Epithelial cell of esophagus (primary cell): ENCODE measurements around the gene DNAJB4.
A peak's percentile ranks its signal among the peaks of the same experiment; 100 is the strongest.

Experiments
- DNase-seq: peaks from one replicate; pipeline ENCODE4 v3.0.0; 2010; ENCODE audit warnings: low read depth
- H3K4me3 ChIP-seq: 2 replicates; pipeline ENCODE4 v1.5.1; 2011; ENCODE audit warnings: mild to moderate bottlenecking, low read length, control low read depth
- TF ChIP-seq, protein P1 (sequence below): IDR thresholded peaks from 2 replicates; pipeline ENCODE4 v1.5.1; 2011; ENCODE audit warnings: low read depth, mild to moderate bottlenecking, low read length, control low read depth, inconsistent platforms; ENCODE audit not compliant: insufficient read depth; ENCODE audit errors: missing control alignments

The DNAJB4 gene

DNA sequence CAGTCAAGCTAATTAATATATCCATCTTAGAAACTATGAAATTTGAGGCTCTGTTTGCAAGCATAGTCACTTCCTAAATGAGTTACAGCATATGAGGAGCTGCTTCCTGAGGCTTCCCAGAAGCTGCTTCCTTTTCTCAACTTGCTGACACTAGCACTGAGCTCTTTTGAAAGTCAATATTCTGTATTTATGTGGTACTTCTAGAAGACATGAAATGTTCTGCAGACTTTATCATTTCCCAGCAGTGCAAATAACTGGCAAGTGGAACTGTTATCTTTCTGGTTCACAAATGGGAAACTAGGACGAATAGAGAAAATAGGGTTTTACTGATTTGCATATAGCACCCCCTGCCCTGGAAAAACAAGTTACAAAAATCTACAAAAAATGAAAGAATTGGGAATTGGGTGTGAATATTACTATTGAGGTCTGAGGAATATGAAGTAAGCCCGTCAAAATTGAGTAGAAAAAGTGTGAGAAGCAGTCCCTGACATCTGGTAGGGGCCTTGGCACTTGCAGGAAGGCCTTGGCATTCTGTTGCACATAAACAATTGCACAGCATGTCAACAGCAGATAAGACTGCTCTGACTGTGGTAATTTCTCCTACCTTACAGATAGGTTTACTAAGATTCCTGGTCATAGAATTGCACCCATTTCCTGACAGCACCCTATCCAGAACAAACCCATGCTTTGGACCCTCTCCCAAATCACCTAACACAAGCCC, 48.1 kb downstream of the DNAJB4 start:
- TF ChIP-seq, protein P1, sequence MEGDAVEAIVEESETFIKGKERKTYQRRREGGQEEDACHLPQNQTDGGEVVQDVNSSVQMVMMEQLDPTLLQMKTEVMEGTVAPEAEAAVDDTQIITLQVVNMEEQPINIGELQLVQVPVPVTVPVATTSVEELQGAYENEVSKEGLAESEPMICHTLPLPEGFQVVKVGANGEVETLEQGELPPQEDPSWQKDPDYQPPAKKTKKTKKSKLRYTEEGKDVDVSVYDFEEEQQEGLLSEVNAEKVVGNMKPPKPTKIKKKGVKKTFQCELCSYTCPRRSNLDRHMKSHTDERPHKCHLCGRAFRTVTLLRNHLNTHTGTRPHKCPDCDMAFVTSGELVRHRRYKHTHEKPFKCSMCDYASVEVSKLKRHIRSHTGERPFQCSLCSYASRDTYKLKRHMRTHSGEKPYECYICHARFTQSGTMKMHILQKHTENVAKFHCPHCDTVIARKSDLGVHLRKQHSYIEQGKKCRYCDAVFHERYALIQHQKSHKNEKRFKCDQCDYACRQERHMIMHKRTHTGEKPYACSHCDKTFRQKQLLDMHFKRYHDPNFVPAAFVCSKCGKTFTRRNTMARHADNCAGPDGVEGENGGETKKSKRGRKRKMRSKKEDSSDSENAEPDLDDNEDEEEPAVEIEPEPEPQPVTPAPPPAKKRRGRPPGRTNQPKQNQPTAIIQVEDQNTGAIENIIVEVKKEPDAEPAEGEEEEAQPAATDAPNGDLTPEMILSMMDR: no peak
- H3K4me3 ChIP-seq: no peak overlapping the region
- DNase-seq: no peak

DNA sequence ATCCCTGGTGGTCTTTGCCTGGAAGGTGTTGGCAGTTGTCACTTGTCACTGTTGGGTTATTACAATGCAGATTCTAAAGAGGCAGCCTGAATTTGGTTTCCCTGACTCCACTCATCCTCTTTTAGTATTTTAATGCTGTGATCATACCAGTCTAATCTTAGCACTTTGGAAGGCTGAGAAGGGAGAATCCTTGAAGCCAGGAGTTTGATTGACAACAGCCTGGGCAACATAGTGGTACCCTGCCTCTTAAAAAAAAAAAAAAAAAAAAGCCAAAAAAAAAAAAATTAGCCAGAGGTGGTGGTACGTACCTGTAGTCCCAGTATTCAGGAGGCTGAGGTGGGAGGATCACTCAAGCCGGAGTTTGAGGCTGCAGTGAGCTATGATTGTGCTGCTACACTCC, 48.8 kb downstream of the DNAJB4 start:
- DNase-seq: no peak
- H3K4me3 ChIP-seq: no peak overlapping the region
- TF ChIP-seq, protein P1: no peak

DNA sequence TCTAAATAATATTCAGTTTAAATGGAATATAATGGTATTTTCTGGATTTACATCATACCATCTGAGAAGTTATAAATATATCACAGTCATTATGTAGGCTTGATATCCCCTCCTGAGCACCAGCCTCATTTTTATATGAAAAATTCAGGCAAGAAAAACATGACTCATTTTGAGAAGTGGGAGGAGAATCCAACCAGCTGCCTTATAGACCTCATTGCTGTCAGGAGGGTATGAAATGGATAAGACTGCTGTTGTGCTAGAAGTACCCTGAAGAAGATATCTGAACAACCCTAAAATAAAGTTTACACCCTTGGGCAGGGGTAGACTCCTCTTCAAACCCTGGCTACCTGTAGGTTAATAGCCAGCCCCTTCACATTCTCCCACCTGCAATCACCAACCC, 49.8 kb downstream of the DNAJB4 start:
- TF ChIP-seq, protein P1: no peak
- DNase-seq: no peak
- H3K4me3 ChIP-seq: no peak overlapping the region

DNA sequence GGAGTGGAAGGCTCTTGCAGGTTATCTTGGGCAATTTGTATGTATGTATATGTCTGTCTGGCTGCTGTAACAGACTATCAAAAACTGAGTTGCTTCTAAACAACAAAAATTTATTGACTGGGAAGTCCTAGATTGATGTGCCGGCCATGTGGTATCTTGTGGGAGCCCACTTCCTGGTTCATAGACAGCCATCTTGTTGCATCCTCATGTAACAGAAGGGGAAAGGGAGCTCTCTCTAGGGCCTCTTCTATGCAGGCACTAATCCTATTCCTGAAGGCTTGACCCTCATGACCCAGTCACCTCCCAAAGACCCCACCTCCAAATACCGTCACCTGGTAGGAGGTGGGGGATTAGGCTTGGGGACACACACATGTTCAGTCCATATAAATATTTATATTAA, 50.2 kb downstream of the DNAJB4 start:
- H3K4me3 ChIP-seq: no peak overlapping the region
- no peak for DNase-seq
- TF ChIP-seq, protein P1: no peak

DNA sequence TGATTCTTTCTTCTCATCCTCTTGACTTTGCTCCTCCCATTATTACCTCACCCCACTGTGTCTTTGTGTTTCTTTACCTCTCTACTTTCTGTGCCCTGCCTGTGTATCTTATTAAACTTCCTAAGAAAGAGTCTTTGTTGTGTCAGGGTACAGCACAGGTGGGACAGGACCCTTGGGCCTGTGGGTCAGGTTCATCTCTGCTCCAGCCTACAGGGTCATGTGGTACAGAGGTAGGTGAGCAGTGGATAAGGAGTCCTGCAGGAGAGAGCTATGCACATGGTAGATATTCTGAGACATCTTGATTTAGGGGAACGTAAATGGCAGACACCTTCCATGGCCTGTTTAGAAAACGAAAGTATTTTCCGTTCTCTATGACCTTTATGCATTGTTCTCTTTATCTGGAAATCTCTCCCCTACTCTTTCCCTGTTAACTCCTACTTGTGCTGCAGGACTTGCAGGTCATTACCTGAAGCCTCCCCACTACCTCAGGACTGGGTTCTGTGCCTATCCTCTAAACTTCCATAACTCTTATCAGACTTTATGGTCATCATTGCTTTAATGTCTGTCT, 50.9 kb downstream of the DNAJB4 start:
- no peak overlapping the region for H3K4me3 ChIP-seq
- no peak for DNase-seq
- TF ChIP-seq, protein P1: no peak

DNA sequence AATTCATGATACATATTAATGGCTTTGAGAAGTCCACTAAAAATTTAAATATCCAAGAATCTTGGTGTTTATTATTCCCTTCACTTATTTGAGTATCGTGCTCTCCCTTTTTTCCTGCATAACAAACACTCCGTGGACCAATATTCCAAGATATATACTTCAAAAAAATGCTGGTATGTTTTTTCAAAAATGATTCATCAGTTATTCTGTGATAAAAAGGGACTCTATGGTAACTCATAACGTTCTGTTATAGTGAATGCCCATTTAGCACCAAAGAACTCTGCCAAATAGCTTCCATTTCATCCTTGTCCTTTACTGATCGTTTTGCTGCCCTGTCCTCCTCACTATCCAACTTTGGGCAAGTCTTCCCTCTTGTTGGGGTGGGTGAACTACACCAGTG, 53.9 kb downstream of the DNAJB4 start:
- TF ChIP-seq, protein P1: no peak
- H3K4me3 ChIP-seq: no peak overlapping the region
- no peak for DNase-seq

DNA sequence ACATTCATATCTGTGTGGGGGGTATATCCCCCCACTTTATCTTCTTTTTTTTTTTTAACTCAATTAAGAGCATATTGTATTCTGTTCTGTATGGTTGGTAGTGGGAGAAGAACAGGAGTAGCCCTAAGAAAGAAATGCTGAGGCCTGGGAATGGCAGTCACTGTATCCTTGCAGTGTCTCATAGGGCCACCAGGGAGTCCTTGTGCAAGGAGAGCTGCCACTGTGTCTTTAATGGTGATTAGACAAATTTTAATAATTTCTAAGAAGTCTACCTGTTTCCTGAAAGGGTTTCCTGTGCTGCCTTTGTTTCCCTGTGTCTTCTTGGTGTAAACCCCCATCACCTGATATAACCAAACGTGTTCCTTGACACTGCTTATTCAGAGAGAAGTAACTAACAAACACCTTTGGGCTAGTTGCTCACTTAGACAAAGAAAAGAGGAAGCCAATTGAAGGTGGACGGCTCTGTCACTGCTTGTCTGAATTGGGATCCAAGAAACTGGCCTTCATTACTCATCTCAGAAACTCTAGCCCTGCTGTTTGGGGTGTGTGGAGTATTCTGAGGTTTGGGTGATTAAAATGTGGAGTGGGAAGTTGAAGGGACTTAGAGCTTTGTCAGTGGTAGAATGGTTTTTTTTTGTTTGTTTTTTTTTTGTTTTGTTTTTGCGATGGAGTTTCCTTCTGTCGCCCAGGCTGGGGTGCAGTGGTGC, 56.3 kb downstream of the DNAJB4 start:
- no peak overlapping the region for H3K4me3 ChIP-seq
- TF ChIP-seq, protein P1: peak; percentile 41
- DNase-seq: peak; percentile 90
